Activated CD4-positive, alpha-beta T cell treated with anti-CD3 and anti-CD28 coated beads, Interleukin-10, Interleukin-2, amounts not matched to agents 100 ng/mL and 50 ng/mL, durations not matched to agents 16 hours and 8 hours (primary cell): ENCODE data around the gene BNIP2.
"Not testable (repeated sequence)": the region's sequence is repeated elsewhere in the genome, so short reads cannot be mapped to it uniquely, and the experiment has no call there.

Experiments used
- DNase-seq: peaks from one replicate; pipeline ENCODE4 v3.0.0-alpha.2; 2020

The BNIP2 gene

DNA sequence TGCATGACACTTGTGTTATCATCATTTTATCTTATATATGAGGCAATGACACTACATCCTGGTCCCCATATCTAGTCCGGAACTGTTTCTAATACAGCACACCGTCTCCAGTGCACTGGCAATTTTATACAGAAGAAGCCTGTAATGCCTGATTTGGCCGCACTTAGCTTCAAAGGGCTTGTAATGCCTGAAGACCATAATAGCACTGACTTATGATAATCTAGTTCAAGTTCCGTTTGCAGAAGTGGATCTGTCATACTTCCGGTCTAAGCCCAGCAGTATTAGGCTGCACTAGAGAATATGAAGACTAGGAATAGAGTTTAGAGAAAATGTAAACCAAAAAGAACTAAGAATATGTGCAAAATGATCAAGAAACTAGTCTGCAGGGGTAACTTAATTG, 1.3 kb downstream of the BNIP2 start:
- peak; percentile 57 for DNase-seq

DNA sequence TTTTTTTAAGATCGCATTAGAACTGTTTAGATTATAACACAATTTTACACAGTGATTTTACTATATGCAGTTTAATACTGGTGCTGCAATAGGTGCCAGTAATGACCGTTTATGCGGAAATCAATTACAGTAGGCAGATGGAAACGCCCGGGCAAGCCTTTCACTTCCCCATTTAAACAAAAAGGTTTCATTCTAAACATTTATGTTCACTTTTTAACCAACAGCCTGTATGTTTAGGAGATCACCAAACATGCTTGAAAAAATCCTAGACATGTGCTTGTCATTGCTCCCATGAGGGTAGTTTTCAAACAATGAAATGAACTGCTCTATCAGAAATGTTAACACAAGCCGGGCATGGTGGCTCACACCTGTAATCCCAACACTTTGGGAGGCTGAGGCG, 2.7 kb downstream of the BNIP2 start:
- DNase-seq, result no peak

DNA sequence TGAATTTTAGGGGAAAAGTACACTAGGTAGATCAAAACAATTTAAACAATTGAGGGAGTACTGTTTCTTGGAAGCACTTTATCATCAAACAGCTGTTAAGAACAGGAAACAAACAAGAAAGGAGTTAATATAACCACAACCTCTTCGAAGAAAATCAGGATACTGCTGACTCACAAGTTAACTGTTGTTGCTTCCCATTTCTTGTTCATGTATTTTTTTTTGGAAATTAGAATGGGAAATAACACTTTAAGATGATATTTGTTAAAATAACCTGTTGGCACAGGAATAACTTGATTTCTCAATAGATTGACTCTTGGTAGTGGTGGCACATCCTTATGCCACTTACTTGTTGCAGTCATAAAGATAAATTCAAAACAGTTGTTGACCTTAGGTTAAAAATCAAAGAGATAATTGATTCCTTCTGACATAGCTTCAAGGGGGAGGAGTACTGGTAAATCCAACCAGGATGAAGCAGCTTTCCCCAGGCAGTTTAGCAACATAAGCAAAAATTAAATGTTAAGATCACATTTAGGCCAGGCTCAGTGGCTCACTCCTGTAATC, 3.3 kb downstream of the BNIP2 start:
- DNase-seq, result peak; percentile 3

DNA sequence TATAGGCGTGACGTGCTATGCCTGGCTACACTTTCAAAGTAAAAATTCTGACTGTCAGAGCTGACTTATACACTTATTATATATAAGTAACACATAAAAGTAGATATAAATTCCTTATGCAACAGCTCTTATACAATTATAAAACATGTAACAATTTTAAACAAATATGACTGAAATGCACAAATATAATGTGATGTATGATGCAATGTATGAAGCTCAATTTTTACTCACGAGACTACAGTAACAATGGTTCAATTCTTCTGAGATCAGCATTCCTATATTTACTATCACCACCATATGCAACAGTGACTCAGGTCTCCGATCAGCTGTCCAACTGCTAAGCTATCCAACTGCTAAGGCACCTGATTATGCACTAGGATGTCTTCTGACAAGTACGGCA, 8.2 kb downstream of the BNIP2 start:
- no peak for DNase-seq

DNA sequence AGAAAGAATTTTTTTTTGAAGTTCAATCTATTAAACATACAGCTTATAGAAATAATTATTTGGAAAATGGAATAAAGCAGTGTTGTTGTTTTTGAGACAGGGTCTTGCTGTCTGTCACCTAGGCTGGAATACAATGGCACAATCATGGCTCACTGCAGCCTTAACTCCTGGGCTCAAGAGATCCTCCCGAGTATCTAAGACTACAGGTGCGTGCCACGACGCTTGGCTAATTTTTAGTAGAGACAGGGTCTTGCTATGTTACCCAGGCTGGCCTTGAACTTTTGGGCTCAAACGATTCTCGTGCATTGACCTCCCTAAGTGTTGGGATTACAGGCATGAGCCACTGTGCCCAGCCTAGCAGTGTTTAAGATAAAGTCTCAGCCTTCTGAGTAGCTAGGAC, 8.8 kb downstream of the BNIP2 start:
- no peak for DNase-seq

DNA sequence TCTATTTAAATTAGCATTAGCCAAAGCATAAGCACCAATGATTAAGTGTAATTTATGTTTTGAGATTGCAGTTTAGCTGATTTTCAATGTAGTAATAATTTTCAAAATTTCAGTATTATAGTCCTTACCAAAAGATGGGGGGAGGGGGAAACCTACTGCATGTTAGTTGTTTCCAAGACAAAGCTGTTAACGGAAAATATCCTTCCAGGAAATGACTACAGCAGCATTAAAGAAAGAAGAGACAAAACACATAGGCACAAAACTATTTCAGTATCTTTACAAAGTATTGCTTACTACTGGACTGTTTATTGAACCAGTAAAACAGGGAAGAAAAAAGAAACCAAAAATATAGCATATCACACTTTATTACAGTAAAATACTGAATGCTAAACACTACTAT, 10.5 kb downstream of the BNIP2 start:
- peak; percentile 5 for DNase-seq

DNA sequence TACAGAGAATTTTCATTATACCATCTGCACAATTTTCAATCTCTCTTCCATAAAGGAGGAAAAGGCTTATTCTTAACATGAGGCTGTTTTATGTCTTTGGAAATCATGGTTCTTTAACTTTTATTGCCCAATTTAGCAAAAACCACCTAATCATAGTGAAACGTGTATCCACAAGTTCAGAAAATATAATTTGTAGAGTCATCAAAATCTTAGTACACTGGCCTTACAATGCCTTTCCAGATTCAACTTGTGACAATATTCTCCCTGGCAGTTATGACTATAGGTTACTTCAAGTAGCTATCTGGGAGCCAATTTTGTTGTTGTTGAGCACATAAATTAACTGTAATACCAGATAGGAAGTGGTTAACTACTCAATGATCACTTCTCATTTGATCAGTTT, 10.9 kb downstream of the BNIP2 start:
- DNase-seq, result peak; percentile 10

DNA sequence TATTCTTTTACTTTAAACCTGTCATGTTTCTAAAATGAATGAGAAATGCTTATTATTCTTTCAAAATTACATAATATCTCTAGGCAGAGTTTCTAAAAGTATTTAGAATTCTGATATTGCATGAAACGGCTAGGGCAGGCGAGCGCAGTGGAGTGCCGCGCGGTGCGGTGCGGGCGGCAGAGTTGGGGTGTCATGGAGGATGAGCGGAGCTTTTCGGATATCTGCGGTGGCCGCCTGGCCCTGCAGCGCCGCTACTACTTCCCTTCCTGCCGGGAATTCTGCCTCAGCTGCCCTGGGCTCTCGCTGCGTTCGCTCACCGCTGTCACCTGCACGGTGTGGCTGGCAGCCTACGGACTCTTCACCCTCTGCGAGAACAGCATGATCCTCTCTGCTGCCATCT, 12.6 kb downstream of the BNIP2 start:
- DNase-seq, result no peak

DNA sequence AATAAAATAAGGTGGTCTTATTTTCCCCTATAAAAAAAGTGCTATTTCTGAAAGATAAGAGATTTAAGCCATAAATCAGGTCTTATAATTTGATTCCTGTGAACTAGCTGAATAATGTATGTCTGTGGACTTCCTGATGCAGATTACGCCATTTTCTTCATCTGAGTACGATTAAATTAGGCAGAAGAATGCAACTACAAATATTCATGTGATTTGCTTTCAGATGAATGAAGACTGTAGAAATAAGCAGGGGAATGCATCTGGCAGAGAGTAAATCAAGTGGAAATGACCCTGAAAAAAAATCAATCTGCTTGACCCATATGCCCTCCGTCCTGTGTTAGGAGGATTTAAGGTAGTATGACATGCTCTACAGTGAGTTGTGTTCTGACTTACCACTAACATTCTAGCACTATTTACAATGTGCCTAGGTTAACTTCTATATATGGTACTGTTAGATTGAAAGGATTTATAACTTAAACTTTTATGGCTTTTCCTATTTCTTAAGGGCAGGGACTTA, 14.7 kb downstream of the BNIP2 start:
- no peak for DNase-seq

DNA sequence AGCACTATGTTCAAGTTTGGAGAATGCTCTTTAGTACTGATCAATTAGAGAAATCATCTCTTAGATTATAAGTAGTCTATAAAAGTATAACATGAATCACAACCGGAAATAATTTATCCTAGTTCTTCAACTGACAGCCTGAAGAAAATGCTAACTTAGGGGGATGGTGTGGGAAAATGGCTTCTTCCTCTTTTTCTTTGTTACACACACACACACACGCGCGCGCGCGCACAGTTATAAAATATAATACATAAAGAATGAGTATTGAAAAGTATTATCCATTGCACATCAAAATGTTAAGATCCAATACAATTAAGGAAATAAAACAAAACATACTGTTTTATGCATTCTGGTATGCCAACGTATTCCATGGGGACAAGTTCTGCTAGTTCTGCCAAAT, 20.6 kb downstream of the BNIP2 start:
- no peak for DNase-seq

DNA sequence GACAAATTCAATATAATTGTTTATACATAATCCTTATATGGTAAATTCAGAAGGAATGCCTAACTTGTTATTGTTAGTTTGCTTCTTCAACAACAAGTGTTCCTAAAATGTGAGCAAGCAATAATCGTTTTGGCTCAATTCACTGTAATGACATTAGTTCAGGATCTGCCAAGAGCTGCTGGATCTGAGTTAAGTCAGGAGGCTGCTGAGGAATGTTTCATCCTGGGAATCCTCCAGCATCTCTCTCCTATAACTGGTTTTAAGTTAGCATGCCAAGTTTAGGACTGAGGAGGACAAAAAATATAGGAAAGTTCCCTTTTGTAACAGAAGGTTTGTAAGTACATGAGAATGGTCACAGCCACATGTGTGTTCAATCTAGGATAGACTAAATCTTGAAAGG, 26.9 kb downstream of the BNIP2 start:
- DNase-seq, result no peak

DNA sequence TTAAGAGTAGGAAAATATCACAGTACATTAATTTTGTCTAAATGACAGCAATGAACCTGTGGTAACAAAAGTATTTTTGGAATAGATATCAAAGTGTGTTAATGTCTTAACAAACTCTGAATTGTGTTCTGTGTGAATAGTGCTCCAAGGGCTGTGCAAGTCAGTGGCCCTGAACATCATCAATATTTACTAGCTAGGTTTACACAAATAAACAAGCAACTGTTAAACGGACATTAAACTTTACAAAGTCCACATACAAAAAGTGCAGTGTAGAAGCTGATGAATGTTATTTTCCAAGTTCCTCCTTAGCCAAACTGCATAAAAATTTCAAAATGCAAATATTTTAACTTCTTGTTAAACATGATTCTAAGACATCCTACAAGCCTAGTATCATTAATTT, 29.8 kb downstream of the BNIP2 start:
- DNase-seq, result no peak

DNA sequence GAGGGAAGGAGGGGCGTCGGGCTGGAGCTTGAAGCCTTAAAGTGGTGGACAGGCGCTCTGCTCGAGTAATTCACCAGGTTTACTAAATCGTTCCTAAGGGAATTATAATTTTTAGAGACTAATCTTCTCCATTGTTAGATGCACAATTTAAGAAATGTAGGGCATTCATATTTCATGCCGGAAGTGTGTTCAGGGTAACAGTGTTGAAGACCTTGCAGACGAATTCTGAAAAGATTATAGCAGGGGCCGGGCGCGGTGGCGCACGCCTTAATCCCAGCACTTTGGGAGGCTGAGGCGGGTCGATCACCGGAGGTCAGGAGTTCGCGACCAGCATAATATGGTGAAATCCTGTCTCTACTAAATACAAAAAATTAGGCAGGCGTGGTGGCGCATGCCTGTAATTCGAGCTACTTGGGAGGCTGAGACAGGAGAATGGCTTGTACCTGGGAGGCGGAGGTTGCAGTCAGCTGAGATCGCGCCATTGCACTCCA, 31.4 kb downstream of the BNIP2 start:
- DNase-seq, result no peak

DNA sequence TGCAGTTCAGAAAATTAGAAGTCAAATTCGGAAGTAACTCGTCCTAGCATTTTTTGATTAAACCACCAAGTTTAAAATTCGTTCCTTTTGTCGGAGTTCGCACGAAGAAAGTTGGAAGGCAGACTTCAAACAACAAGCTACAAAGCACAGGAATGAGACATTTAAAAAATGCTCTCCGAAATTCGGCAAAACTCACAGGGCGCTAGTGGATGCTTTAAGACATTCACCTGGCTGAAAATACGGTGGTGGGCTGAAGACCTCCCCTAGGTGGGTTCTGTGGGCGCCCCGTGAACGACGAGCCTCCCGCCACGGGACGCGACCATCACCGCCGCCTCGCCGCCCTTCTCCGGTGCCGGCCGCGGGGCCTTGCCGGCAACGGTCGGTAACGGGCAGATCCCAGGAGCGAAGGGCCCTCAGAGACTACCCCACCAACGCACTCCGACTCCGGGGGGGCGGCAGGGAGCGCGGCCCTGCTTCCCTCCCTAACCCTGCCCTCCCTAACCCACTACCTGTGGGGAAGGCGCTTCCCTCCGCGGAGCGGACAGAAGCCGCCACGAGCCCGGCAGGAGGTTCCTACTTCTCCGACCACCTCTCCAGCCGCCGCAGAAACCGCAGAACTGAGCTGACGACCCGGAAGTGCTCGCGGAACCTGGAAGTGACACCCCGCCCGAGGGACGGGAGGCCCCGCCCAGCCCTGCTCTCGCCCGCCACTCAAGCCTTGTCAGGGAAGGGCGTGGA, 32.1 kb downstream of the BNIP2 start, which contains the start of gene GTF2A2:
Gene GTF2A2 (minus strand): TSS at position 619 of the 738 bp plus-strand sequence. CDS start 5,238 bp downstream, outside the sequence.
- DNase-seq, result peak; percentile 98

DNA sequence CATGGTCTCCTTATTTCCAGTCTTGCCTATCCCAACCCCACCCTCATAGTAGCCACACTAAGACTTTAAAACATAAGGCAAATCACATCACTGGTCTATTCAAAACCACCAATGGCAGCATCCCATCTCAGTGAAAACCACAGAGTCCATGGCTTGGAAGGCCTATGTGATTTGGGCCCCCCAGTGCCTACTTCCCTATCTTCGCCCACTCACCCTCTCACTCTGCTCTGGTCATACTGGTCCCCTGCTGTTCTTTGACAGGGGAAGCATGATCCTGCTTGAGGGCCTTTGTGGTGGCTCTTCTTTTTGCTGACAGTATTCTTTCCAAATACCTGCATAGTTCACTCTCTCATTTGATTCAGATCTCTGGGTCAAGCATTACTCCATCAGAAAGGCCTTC, 35.1 kb downstream of the BNIP2 start:
- DNase-seq, result no peak

DNA sequence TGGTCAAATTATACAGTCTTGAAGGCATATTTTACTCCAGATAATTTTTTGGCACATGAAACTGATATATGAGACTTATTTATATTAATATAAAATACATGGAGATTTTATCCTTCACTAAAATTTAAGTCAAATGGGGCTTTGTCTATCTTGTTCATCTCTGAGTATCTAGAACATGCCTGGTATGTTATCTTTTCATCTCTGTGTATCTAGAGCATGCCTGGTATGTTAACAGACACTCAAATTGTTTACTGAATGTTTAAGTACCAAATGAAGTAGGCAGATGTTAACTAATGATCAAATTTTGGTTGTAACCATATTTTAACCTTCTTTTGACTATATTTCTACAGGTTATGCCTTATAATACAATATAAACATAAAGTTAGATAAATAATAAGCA, 39.5 kb downstream of the BNIP2 start:
- no peak for DNase-seq

DNA sequence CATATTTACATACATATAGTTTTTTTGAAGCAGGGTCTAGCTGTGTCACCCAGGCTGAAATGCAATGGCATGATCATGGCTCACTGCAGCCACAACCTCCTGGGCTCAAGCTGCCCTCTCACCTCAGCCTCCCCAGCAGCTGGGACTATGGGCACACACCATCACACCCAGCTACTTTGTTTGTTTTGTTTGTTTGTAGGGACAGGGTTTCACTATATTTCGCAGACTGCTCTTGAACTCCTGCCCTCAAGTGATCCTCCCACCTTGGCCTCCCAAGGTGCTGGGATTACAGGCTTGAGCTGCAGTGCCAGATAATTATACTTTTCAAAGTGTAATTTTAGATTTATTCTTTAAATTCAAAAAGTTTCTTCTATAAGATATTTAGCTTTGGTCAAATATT, 42.0 kb downstream of the BNIP2 start:
- DNase-seq, result no peak

DNA sequence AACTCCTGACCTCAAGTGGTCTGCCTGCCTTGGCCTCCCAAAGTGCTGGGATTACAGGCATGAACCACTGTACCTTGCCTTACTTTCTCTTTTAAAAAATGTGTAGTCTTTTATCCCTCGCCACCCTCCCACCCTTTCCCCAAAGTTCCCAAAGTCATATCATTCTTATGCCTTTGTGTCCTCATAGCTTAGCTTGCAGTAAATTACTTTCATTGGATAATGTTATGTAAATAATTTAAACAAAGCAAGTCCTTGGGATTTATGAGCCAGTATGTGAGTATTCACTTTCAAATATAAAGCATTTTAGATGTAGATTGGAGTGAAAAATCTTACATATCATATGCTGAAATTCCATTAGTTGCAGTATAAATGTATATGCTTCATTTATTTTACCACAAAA, 42.8 kb downstream of the BNIP2 start:
- DNase-seq, result no peak

DNA sequence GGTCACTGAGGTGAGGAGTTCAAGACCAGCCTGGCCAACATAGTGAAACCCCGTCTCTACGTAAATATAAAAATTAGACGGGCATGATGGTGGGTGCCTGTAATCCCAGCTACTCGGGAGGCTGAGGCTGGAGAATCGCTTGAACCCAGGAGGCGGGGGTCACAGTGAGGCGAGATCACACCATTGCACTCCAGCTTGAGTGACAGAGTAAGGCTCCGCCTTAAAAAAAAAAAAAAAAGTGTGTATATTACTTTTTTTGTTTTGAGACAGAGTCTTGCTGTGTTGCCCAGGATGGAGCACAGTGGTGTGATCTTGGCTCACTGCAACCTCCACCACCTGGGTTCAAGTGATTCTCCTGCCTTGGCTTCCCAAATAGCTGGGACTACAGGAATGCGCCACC, 43.3 kb downstream of the BNIP2 start:
- not testable (repeated sequence) for DNase-seq

DNA sequence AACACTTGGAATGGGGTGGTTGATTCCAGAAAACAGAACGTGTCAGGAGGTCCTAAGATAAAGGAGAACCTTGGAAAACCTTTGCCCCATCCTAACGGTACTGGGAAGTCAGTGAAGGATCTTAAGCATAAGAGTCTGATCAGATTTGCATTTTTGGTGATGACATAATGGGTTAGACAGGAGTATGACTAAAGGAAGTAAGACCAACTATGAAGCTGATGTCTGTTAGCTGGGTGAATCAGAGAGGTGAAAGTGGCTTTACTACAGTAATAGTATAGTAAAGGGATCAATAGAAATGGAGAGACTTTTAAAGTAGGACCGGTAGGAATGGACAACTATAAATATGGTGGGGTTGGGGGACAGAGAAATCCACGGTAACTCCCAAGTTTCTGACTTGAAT, 44.4 kb downstream of the BNIP2 start:
- DNase-seq, result no peak

DNA sequence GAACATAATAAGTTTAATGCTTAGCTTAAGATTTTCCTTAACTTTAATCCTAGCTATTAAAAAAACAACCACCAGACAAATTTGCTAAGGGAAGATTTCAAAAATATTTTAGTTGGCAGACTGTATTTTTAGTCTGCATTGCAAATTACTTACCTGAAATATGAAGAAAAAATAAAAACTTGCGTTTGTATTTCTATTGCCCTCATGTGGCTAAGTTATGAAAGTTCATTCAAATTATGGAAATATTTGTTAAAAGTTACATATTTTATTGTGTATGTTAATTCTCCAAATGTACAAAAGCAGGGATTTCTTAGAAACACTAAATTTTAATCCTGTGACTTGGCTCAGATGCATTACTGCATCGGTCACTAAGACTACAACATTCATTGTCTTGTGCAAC, 46.8 kb downstream of the BNIP2 start:
- no peak for DNase-seq

DNA sequence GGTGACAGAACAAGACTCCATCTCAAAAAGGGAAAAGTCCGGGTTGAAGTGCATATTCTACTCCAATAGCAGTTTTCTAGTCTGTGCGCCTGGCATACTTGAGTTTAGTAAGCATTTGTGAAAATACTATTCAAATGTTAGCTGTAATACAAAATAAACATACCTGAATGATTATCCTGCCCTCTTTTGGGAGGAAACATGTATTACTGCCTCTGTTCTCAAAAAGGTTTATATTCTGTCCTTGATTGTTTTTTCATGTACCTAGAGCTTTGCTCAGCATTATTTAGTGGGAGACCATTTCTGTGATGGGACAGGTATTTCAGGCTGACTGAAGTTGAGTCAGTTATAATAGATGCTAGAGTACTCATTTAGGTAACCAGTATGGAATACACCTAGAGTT, 51.6 kb downstream of the BNIP2 start:
- DNase-seq, result not testable (repeated sequence)

DNA sequence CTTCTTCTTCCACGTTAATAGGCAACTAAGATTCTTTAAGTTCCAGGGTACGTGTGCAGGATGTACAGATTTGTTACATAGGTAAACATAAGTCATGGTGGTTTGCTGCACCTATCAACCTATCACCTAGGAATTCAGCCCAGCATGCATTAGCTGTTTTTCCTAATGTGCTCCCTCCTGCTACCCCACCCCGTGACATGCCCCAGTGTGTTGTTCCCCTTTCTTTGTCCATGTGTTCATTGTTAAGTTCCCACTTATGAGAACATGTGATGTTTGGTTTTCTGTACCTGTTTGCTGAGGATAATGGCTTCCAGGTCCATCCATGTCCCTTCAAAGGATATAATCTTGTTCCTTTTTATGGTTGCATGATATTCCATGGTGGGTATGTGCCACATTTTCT, 52.9 kb downstream of the BNIP2 start:
- DNase-seq, result no peak

DNA sequence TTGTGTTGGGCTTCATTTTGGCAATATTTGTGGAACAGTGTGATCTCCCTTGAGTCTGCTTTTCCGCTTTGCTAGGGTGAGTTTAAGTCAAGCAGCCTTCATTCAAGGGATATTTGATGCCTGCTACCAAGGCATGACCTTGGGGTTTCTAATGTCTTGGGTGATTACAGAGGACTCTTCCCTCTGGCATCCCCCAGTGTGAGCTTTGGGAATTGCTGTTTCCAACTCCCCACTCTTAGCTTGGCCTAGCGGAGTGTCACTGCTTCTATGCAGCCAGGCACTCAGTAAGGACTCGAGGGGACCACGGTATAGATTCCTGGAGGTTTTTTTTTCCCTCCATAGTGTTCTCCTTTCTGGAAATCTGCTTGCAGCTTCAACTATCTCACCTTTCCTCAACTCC, 56.4 kb downstream of the BNIP2 start:
- DNase-seq, result no peak

DNA sequence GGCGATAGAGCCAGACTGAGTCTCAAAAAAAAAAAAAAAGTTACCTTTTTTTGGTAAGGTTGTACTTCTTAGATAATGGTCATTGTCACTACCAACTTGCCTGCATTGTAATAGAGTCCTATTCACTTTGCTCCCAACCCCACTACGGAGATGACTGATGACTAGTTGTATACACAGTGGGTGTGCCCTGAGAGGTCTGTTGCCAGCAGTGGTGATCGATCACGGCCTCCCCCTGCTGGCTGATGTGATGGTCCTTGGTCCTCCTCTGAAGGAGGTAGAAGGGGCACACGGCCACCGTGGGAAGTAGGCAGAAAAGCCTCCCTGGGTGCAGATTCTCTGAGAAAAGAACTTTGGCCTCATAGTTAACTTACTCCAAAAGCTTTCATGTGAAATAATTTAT, 66.8 kb downstream of the BNIP2 start:
- DNase-seq, result peak; percentile 81
